Mucosa of gallbladder (tissue), 1 donor: ENCODE data around the gene EPHB1. TPM values are rescaled to one million over a fixed set of nuclear protein-coding genes. Genes with fewer than 3 reads are reported as not detected.

Experiments used
- DNase-seq: peaks from one replicate; pipeline ENCODE4 v3.0.0-alpha.2; 2020; ENCODE audit warnings: low spot score
- total RNA-seq: library from RNA; stranded (reverse); gene quantifications from one replicate; pipeline ENCODE4 v1.2.1, GENCODE V29; 2021
- donor health status: DM: no; HTN: no; CAD: no.

EPHB1 gene
- total RNA-seq, 1 donor from 2014 or later: 2.0 TPM

- no peak for DNase-seq
These were observed 14.5 kb downstream of the EPHB1 start for GRCh38 chr3:134809427-134810051.

- no peak for DNase-seq
These were observed 15.0 kb downstream of the EPHB1 start for GRCh38 chr3:134810052-134810435.

- DNase-seq: no peak
These were observed 15.8 kb downstream of the EPHB1 start for GRCh38 chr3:134810850-134811249.

- no peak for DNase-seq
These were observed 18.6 kb downstream of the EPHB1 start for GRCh38 chr3:134813618-134814017.

- DNase-seq: no peak
These were observed 20.5 kb downstream of the EPHB1 start for GRCh38 chr3:134815519-134815918.

- DNase-seq: no peak
These were observed 21.6 kb downstream of the EPHB1 start for GRCh38 chr3:134816623-134817022.

GRCh38 chr3:134817297-134817696, 22.2 kb downstream of the EPHB1 start:
- no peak for DNase-seq

GRCh38 chr3:134820994-134821393, 25.9 kb downstream of the EPHB1 start:
- DNase-seq: no peak

- DNase-seq: no peak
These were observed 27.0 kb downstream of the EPHB1 start for GRCh38 chr3:134822090-134822489.

- no peak for DNase-seq
These were observed 28.6 kb downstream of the EPHB1 start for GRCh38 chr3:134823679-134824078.

GRCh38 chr3:134824791-134825190, 29.7 kb downstream of the EPHB1 start:
- no peak for DNase-seq

- no peak for DNase-seq
These were observed 32.2 kb downstream of the EPHB1 start for GRCh38 chr3:134827213-134827612.

GRCh38 chr3:134829721-134830120, 34.7 kb downstream of the EPHB1 start:
- DNase-seq: no peak

- no peak for DNase-seq
These were observed 37.5 kb downstream of the EPHB1 start for GRCh38 chr3:134832585-134832984.

GRCh38 chr3:134833453-134834163, 38.5 kb downstream of the EPHB1 start:
- DNase-seq: no peak

- DNase-seq: no peak
These were observed 41.9 kb downstream of the EPHB1 start for GRCh38 chr3:134836921-134837320.

- no peak for DNase-seq
These were observed 43.5 kb downstream of the EPHB1 start for GRCh38 chr3:134838599-134838998.

- DNase-seq: no peak
These were observed 44.4 kb downstream of the EPHB1 start for GRCh38 chr3:134839422-134839821.

GRCh38 chr3:134839990-134840389, 44.9 kb downstream of the EPHB1 start:
- DNase-seq: no peak

- no peak for DNase-seq
These were observed 45.4 kb downstream of the EPHB1 start for GRCh38 chr3:134840459-134840858.

GRCh38 chr3:134846084-134846483, 51.0 kb downstream of the EPHB1 start:
- DNase-seq: no peak

- DNase-seq: no peak
These were observed 51.9 kb downstream of the EPHB1 start for GRCh38 chr3:134846911-134847317.

GRCh38 chr3:134847349-134847748, 52.3 kb downstream of the EPHB1 start:
- DNase-seq: no peak

- DNase-seq: no peak
These were observed 54.5 kb downstream of the EPHB1 start for GRCh38 chr3:134849561-134849960.
